Measurements from ENCODE around the gene NEU3.
"Not testable (repeated sequence)": the region's sequence is repeated elsewhere in the genome, so short reads cannot be mapped to it uniquely, and the experiment has no call there.

The NEU3 gene

DNA sequence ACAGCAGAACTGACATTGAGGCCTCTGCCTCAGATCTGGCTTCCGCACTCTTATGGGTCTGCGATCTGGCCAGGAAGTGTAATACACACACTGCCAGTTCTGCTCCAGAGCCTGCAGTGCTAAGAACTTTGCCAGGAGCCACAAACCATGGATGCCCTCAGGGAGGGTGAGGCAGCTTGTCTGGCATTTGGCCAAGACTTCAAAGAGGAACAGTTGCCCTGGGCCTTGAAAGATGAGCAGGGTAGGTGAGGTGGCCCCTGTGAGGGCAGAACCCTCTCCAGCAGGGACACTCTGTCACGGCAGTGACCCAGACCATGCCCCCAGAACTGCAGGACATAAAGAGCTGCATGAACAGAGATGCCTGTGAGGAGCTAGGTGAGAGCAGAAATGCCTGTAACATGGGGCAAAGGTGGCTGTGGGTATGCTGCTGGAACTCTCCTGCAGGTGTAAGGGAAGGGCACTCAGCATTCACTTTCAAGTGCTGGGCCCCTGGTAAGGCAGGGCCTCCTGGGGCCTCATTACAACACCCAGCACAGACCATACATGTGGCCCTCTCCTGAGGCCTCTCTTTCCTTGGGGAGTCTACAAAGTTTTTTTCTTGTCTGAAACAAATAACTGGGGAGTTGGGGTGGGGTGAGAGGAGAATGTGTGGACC, 47.3 kb downstream of the NEU3 start:
- Histone ChIP-seq H3K4me1 (ENCODE audit: control insufficient read depth in 2 of 2, insufficient read depth in 2 of 2, low read length in 2 of 2) (no peaks in the 10 kb centered on the region), H3K9me3 (ENCODE audit: control insufficient read depth in 2 of 2, low read length in 2 of 2) (no peaks in the 10 kb centered on the region), H3K27ac (ENCODE audit: low read depth in 2 of 2, low read length in 2 of 2) (no peak overlapping the region), H3K9ac (ENCODE audit: low read depth in 1 of 2, low read length in 2 of 2) (no peak overlapping the region), H3K36me3 (ENCODE audit: control insufficient read depth in 2 of 2, insufficient read depth in 2 of 2, low read length in 2 of 2) (no peaks in the 10 kb centered on the region), H3K27me3 (ENCODE audit: control insufficient read depth in 2 of 2, insufficient read depth in 2 of 2, low read length in 2 of 2) (no peaks in the 10 kb centered on the region), H3K4me3 (ENCODE audit: low read length in 2 of 2) (no peak overlapping the region)

DNA sequence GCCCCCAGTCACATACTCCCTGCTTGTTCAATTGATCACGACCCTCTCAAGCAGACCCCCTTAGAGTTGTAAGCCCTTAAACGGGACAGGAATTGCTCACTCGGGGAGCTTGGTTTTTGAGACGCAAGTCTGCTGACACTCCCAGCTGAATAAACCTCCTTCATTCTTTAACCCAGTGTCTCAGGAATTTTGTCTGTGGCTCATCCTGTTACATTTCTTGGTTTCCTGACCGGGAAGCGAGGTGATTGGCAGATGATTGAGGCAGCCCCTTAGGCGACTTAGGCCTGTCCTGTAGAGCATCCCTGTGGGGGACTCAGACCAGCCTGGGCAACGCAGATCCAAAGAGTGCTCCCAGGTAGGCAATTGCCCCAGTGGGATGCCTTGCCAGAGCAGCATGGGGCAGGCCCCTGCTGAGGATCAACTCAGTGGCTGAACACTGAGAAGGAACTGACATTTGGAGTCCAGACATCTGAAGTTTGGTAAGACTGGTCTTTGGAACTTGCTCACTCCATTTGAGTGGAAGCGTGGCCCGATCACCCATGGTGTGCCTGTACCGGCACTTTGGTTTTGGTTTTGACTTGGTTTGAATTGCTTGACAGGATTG, 51.5 kb downstream of the NEU3 start:
- no peak overlapping the region for H3K9ac ChIP-seq (ENCODE audit: low read depth in 1 of 2, low read length in 2 of 2)
- no peaks in the 10 kb centered on the region for H3K9me3 ChIP-seq (ENCODE audit: control insufficient read depth in 2 of 2, low read length in 2 of 2)
- no peaks in the 10 kb centered on the region for H3K27me3 ChIP-seq (ENCODE audit: control insufficient read depth in 2 of 2, insufficient read depth in 2 of 2, low read length in 2 of 2)
- no peak overlapping the region for H3K4me3 ChIP-seq (ENCODE audit: low read length in 2 of 2)
- no peaks in the 10 kb centered on the region for H3K36me3 ChIP-seq (ENCODE audit: control insufficient read depth in 2 of 2, insufficient read depth in 2 of 2, low read length in 2 of 2)
- no peak overlapping the region for H3K27ac ChIP-seq (ENCODE audit: low read depth in 2 of 2, low read length in 2 of 2)
- H3K4me1 ChIP-seq (ENCODE audit: control insufficient read depth in 2 of 2, insufficient read depth in 2 of 2, low read length in 2 of 2) = no peaks in the 10 kb centered on the region

- no peak overlapping the region for H3K4me3 ChIP-seq (ENCODE audit: low read length in 2 of 2)
- H3K36me3 ChIP-seq (ENCODE audit: control insufficient read depth in 2 of 2, insufficient read depth in 2 of 2, low read length in 2 of 2) = no peaks in the 10 kb centered on the region
- no peaks in the 10 kb centered on the region for H3K9me3 ChIP-seq (ENCODE audit: control insufficient read depth in 2 of 2, low read length in 2 of 2)
- H3K9ac ChIP-seq (ENCODE audit: low read depth in 1 of 2, low read length in 2 of 2) = no peak overlapping the region
- H3K27ac ChIP-seq (ENCODE audit: low read depth in 2 of 2, low read length in 2 of 2) = no peak overlapping the region
- no peaks in the 10 kb centered on the region for H3K4me1 ChIP-seq (ENCODE audit: control insufficient read depth in 2 of 2, insufficient read depth in 2 of 2, low read length in 2 of 2)
- no peaks in the 10 kb centered on the region for H3K27me3 ChIP-seq (ENCODE audit: control insufficient read depth in 2 of 2, insufficient read depth in 2 of 2, low read length in 2 of 2)
These were observed 52.5 kb downstream of the NEU3 start for GRCh38 chr11:75041263-75041662.

GRCh38 chr11:75041821-75042220, 53.1 kb downstream of the NEU3 start:
- not testable (repeated sequence) for H3K9ac ChIP-seq (ENCODE audit: low read depth in 1 of 2, low read length in 2 of 2); H3K9me3 ChIP-seq (ENCODE audit: control insufficient read depth in 2 of 2, low read length in 2 of 2); H3K36me3 ChIP-seq (ENCODE audit: control insufficient read depth in 2 of 2, insufficient read depth in 2 of 2, low read length in 2 of 2); H3K4me1 ChIP-seq (ENCODE audit: control insufficient read depth in 2 of 2, insufficient read depth in 2 of 2, low read length in 2 of 2); H3K27me3 ChIP-seq (ENCODE audit: control insufficient read depth in 2 of 2, insufficient read depth in 2 of 2, low read length in 2 of 2); H3K27ac ChIP-seq (ENCODE audit: low read depth in 2 of 2, low read length in 2 of 2); H3K4me3 ChIP-seq (ENCODE audit: low read length in 2 of 2)

DNA sequence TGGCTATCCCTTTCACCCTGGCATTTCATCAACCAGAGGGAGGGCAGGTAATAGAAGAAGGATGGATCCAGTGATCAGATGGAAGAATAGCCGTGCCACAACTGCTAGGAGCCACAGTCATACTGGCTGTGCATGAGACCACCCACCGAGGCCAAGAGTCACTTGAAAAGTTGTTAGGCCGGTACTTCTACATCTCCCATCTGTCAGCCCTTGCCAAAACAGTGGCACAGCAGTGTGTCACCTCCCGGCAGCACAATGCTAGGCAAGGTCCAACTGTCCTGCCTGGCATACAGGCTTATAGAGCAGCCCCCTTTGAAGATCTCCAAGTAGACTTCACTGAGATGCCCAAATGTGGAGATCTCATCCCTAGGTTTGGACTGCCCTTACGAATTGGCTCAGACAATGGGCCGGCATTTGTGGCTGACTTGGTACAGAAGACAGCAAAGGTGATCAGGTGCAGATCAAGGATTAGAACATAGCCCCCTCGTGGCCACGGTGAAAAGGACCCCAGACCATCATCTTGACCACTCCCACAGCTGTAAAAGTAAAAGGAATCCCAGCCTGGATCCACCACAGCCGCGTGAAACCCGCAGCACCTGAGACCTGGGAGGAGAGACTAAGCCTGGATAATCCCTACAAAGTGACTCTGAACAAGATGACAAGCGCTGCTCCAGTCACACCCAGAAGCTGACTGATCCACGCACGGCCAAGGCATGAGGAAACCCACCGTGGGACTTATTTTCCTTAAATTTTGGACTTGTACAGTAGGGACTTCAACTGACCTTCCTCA, 55.8 kb downstream of the NEU3 start:
- H3K4me1 ChIP-seq (ENCODE audit: control insufficient read depth in 2 of 2, insufficient read depth in 2 of 2, low read length in 2 of 2); H3K4me3 ChIP-seq (ENCODE audit: low read length in 2 of 2); H3K27ac ChIP-seq (ENCODE audit: low read depth in 2 of 2, low read length in 2 of 2); H3K9ac ChIP-seq (ENCODE audit: low read depth in 1 of 2, low read length in 2 of 2); H3K36me3 ChIP-seq (ENCODE audit: control insufficient read depth in 2 of 2, insufficient read depth in 2 of 2, low read length in 2 of 2); H3K27me3 ChIP-seq (ENCODE audit: control insufficient read depth in 2 of 2, insufficient read depth in 2 of 2, low read length in 2 of 2); H3K9me3 ChIP-seq (ENCODE audit: control insufficient read depth in 2 of 2, low read length in 2 of 2): not testable (repeated sequence)

- H3K9me3 ChIP-seq (ENCODE audit: control insufficient read depth in 2 of 2, low read length in 2 of 2); H3K4me3 ChIP-seq (ENCODE audit: low read length in 2 of 2); H3K27me3 ChIP-seq (ENCODE audit: control insufficient read depth in 2 of 2, insufficient read depth in 2 of 2, low read length in 2 of 2); H3K27ac ChIP-seq (ENCODE audit: low read depth in 2 of 2, low read length in 2 of 2); H3K4me1 ChIP-seq (ENCODE audit: control insufficient read depth in 2 of 2, insufficient read depth in 2 of 2, low read length in 2 of 2); H3K36me3 ChIP-seq (ENCODE audit: control insufficient read depth in 2 of 2, insufficient read depth in 2 of 2, low read length in 2 of 2); H3K9ac ChIP-seq (ENCODE audit: low read depth in 1 of 2, low read length in 2 of 2): not testable (repeated sequence)
These were observed 57.9 kb downstream of the NEU3 start for GRCh38 chr11:75046668-75047067.

GRCh38 chr11:75047191-75047590, 58.5 kb downstream of the NEU3 start:
- no peak overlapping the region for H3K27ac ChIP-seq (ENCODE audit: low read depth in 2 of 2, low read length in 2 of 2)
- H3K27me3 ChIP-seq (ENCODE audit: control insufficient read depth in 2 of 2, insufficient read depth in 2 of 2, low read length in 2 of 2) = no peaks in the 10 kb centered on the region
- H3K4me1 ChIP-seq (ENCODE audit: control insufficient read depth in 2 of 2, insufficient read depth in 2 of 2, low read length in 2 of 2) = no peaks in the 10 kb centered on the region
- no peak overlapping the region for H3K4me3 ChIP-seq (ENCODE audit: low read length in 2 of 2)
- no peak overlapping the region for H3K9ac ChIP-seq (ENCODE audit: low read depth in 1 of 2, low read length in 2 of 2)
- no peaks in the 10 kb centered on the region for H3K36me3 ChIP-seq (ENCODE audit: control insufficient read depth in 2 of 2, insufficient read depth in 2 of 2, low read length in 2 of 2)
- no peaks in the 10 kb centered on the region for H3K9me3 ChIP-seq (ENCODE audit: control insufficient read depth in 2 of 2, low read length in 2 of 2)

- not testable (repeated sequence) for H3K27me3 ChIP-seq (ENCODE audit: control insufficient read depth in 2 of 2, insufficient read depth in 2 of 2, low read length in 2 of 2); H3K9ac ChIP-seq (ENCODE audit: low read depth in 1 of 2, low read length in 2 of 2); H3K27ac ChIP-seq (ENCODE audit: low read depth in 2 of 2, low read length in 2 of 2)
These were observed 61.0 kb downstream of the NEU3 start for GRCh38 chr11:75049501-75050266.

DNA sequence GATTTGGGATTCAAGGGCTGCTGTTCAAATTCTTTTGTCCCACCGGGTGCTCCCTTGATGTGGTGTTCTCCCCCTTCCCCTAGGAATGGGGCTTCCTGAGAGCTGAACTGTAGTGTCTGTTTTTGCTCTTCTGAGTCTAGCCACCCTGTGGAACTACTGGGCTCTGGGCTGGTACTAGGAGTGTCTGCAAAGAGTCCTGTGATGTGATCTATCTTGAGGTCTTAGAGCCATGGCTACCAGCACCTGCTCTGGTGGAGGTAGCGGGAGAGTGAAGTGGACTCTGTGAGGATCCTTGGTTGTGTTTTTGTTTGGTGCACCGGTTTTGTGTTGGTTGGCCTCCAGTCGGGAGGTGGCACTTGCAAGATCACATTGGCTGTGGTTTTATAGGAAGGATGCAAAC, 61.8 kb downstream of the NEU3 start:
- Histone ChIP-seq H3K36me3 (ENCODE audit: control insufficient read depth in 2 of 2, insufficient read depth in 2 of 2, low read length in 2 of 2) (no peaks in the 10 kb centered on the region), H3K4me3 (ENCODE audit: low read length in 2 of 2) (no peak overlapping the region), H3K9ac (ENCODE audit: low read depth in 1 of 2, low read length in 2 of 2) (no peak overlapping the region), H3K27ac (ENCODE audit: low read depth in 2 of 2, low read length in 2 of 2) (no peak overlapping the region), H3K27me3 (ENCODE audit: control insufficient read depth in 2 of 2, insufficient read depth in 2 of 2, low read length in 2 of 2) (no peaks in the 10 kb centered on the region), H3K4me1 (ENCODE audit: control insufficient read depth in 2 of 2, insufficient read depth in 2 of 2, low read length in 2 of 2) (no peaks in the 10 kb centered on the region), H3K9me3 (ENCODE audit: control insufficient read depth in 2 of 2, low read length in 2 of 2) (peaks cover 0 to 4% of the 10 kb centered on the region in 2 donors)

More at GRCh38 chr11:75049501-75050266, 61.0 kb downstream of the NEU3 start:
- not testable (repeated sequence) for H3K36me3 ChIP-seq (ENCODE audit: control insufficient read depth in 2 of 2, insufficient read depth in 2 of 2, low read length in 2 of 2); H3K9me3 ChIP-seq (ENCODE audit: control insufficient read depth in 2 of 2, low read length in 2 of 2); H3K4me3 ChIP-seq (ENCODE audit: low read length in 2 of 2); H3K4me1 ChIP-seq (ENCODE audit: control insufficient read depth in 2 of 2, insufficient read depth in 2 of 2, low read length in 2 of 2)

- Histone ChIP-seq H3K9me3 (ENCODE audit: control insufficient read depth in 2 of 2, low read length in 2 of 2) (peaks cover 0 to 4% of the 10 kb centered on the region in 2 donors), H3K27ac (ENCODE audit: low read depth in 2 of 2, low read length in 2 of 2) (no peak overlapping the region)
These were observed 62.3 kb downstream of the NEU3 start for GRCh38 chr11:75051043-75051442.

More at GRCh38 chr11:75051043-75051442, 62.3 kb downstream of the NEU3 start:
- no peak overlapping the region for H3K9ac ChIP-seq (ENCODE audit: low read depth in 1 of 2, low read length in 2 of 2)
- no peaks in the 10 kb centered on the region for H3K27me3 ChIP-seq (ENCODE audit: control insufficient read depth in 2 of 2, insufficient read depth in 2 of 2, low read length in 2 of 2)
- H3K36me3 ChIP-seq (ENCODE audit: control insufficient read depth in 2 of 2, insufficient read depth in 2 of 2, low read length in 2 of 2) = no peaks in the 10 kb centered on the region
- H3K4me1 ChIP-seq (ENCODE audit: control insufficient read depth in 2 of 2, insufficient read depth in 2 of 2, low read length in 2 of 2) = no peaks in the 10 kb centered on the region
- H3K4me3 ChIP-seq (ENCODE audit: low read length in 2 of 2) = no peak overlapping the region
